HG02588 (cell line): ENCODE results near the gene DDT.
"Not testable (repeated sequence)": the region's sequence is repeated elsewhere in the genome, so short reads cannot be mapped to it uniquely, and the experiment has no call there.

Experiments used
- ATAC-seq: cut with Tn5 transposase; IDR thresholded peaks from one replicate; pipeline ENCODE4 v1.9.1; 2021; ENCODE audit warnings: mild to moderate bottlenecking, moderate library complexity; ENCODE audit not compliant: unreplicated experiment

The DDT gene

GRCh38 chr22:23974345-23974744 lies at the start of gene DDT:
TSS of gene DDT (minus strand) at chr22:23974441. CDS start at chr22:23974414, 27 bp downstream.
- ATAC-seq, result peak; percentile 92

- ATAC-seq, result no peak
These were observed 49.1 kb upstream of the DDT start for GRCh38 chr22:24023204-24023789.

- ATAC-seq, result no peak
These were observed 47.1 kb upstream of the DDT start for GRCh38 chr22:24021304-24021703.

- ATAC-seq, result no peak
These were observed 41.9 kb upstream of the DDT start for GRCh38 chr22:24016156-24016555.

- ATAC-seq, result no peak
These were observed 37.5 kb upstream of the DDT start for GRCh38 chr22:24011735-24012068.

GRCh38 chr22:24010018-24010391 lies 35.8 kb upstream of the DDT start:
- ATAC-seq, result no peak

- no peak for ATAC-seq
These were observed 35.2 kb upstream of the DDT start for GRCh38 chr22:24009227-24010017.

GRCh38 chr22:24008381-24009226 lies 34.4 kb upstream of the DDT start:
- ATAC-seq, result no peak

- no peak for ATAC-seq
These were observed 33.7 kb upstream of the DDT start for GRCh38 chr22:24008022-24008283.

GRCh38 chr22:24007253-24008021 lies 33.2 kb upstream of the DDT start:
- ATAC-seq, result no peak

- no peak for ATAC-seq
These were observed 32.6 kb upstream of the DDT start for GRCh38 chr22:24006914-24007214.

- ATAC-seq, result no peak
These were observed 32.1 kb upstream of the DDT start for GRCh38 chr22:24006207-24006913.

GRCh38 chr22:24005201-24005600 lies 31.0 kb upstream of the DDT start, which contains the start of gene GSTT4:
TSS of gene GSTT4 (minus strand) at chr22:24005453. CDS start at chr22:24005356, 97 bp downstream.
- no peak for ATAC-seq

- no peak for ATAC-seq
These were observed 29.6 kb upstream of the DDT start for GRCh38 chr22:24003887-24004286.

- no peak for ATAC-seq
These were observed 28.6 kb upstream of the DDT start for GRCh38 chr22:24002851-24003250.

GRCh38 chr22:24002272-24002671 lies 28.0 kb upstream of the DDT start:
- no peak for ATAC-seq

GRCh38 chr22:24001314-24001713 lies 27.1 kb upstream of the DDT start:
- no peak for ATAC-seq

GRCh38 chr22:23999779-24000178 lies 25.5 kb upstream of the DDT start:
- not testable (repeated sequence) for ATAC-seq

GRCh38 chr22:23997092-23997491 lies 22.9 kb upstream of the DDT start:
- ATAC-seq, result no peak

- not testable (repeated sequence) for ATAC-seq
These were observed 19.4 kb upstream of the DDT start for GRCh38 chr22:23993581-23994177.
